ENCODE measurements around the gene GPR89B.
"Not testable (repeated sequence)": the region's sequence is repeated elsewhere in the genome, so short reads cannot be mapped to it uniquely, and the experiment has no call there.

The GPR89B gene

GRCh38 chr1:148032690-148033089 lies 104.5 kb downstream of the GPR89B start:
- DNase-seq (ENCODE audit: low read depth in 2 of 2): not testable (repeated sequence)

- not testable (repeated sequence) for DNase-seq (ENCODE audit: low read depth in 2 of 2)
Observed at GRCh38 chr1:148033147-148033546, 104.9 kb downstream of the GPR89B start.

GRCh38 chr1:148037850-148038461 lies 109.7 kb downstream of the GPR89B start:
- DNase-seq (ENCODE audit: low read depth in 2 of 2): not testable (repeated sequence)

GRCh38 chr1:148038462-148039333 lies 110.5 kb downstream of the GPR89B start:
- peak in 1 of 2 donors; percentile 61 for DNase-seq (ENCODE audit: low read depth in 2 of 2)

All from activated CD4-positive, alpha-beta T cell treated with anti-CD3 and anti-CD28 coated beads for 24 hours (primary cell).